ENCODE measurements around the gene DCLK1.
A peak's percentile ranks its signal among the peaks of the same experiment; 100 is the strongest.

The DCLK1 gene

GRCh38 chr13:35787937-35788336 lies 343.2 kb downstream of the DCLK1 start:
- H2AFZ ChIP-seq (ENCODE audit: low read length): peak overlapping the region; percentile 18; the same call in 1 of the 2 replicates
- no peaks in the 10 kb centered on the region for H3K9me2 ChIP-seq (replicated peaks; ENCODE audit: low read depth, low read length)
- TF ChIP-seq CTCF (conservative IDR thresholded peaks at IDR 0.05; ENCODE audit: low read length): no peak
- no peak for TF ChIP-seq EZH2phosphoT487 (IDR thresholded peaks at IDR 0.05; ENCODE audit: borderline replicate concordance)
- H3K4me3 ChIP-seq (ENCODE audit: low read length, poor library complexity, severe bottlenecking): no peak overlapping the region
- no peaks in the 10 kb centered on the region for H3K36me3 ChIP-seq (ENCODE audit: insufficient read depth, low read length)
- no peaks in the 10 kb centered on the region for H3K27me3 ChIP-seq (ENCODE audit: insufficient read depth, low read length, poor library complexity, severe bottlenecking)
- H3K79me2 ChIP-seq (ENCODE audit: insufficient read depth, low read length): no peaks in the 10 kb centered on the region
- no peaks in the 10 kb centered on the region for H3F3A ChIP-seq (ENCODE audit: low read depth)
- no peaks in the 10 kb centered on the region for H3K9me3 ChIP-seq (ENCODE audit: insufficient read depth, low read depth, low read length)
- H3K4me1 ChIP-seq (ENCODE audit: insufficient read depth, low read length, poor library complexity, severe bottlenecking): no peaks in the 10 kb centered on the region
- H4K20me1 ChIP-seq (ENCODE audit: insufficient read depth, low read length, poor library complexity, severe bottlenecking): no peaks in the 10 kb centered on the region
- no peak overlapping the region for H3K4me2 ChIP-seq (ENCODE audit: low read depth, low read length, poor library complexity, severe bottlenecking)
- H3K9ac ChIP-seq (ENCODE audit: low read depth, low read length, poor library complexity, severe bottlenecking): no peak overlapping the region

GRCh38 chr13:35785576-35786303 lies 345.4 kb downstream of the DCLK1 start:
- TF ChIP-seq EZH2phosphoT487 (IDR thresholded peaks at IDR 0.05; ENCODE audit: borderline replicate concordance): no peak

DNA sequence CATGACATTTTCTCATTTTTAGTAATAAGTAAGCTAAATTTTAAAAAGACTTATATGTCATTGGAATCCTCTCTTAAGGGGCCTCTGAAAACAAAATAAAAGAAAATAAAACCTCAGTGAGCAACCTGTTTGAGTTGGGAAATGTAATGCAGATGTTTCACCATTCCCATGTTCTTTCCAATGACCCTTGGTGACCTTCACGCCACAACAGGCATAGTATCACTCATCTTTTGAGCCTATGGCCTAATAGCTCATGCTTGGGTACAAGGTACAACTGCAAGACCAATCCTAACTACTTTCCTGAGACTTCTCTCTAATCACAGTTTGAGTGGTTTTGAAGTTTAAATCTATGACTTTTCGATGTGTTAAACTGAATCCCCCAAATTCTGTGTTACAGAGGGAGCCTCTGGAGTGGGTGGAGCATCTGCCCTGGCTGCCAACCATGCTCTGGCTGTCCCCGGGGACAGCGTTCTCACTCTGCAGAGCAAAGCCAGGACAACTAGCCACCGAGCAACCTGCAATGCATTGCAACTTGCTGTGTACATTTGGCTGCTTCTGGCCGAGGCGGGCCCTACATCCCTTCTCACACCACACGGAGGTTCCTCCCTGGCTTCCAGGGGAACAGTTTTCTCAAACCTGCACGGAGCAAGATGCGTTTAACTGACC lies 346.8 kb downstream of the DCLK1 start:
- Histone ChIP-seq H4K20me1 (ENCODE audit: insufficient read depth, low read length, poor library complexity, severe bottlenecking) (no peaks in the 10 kb centered on the region), H3K9me3 (ENCODE audit: insufficient read depth, low read depth, low read length) (no peaks in the 10 kb centered on the region), H3K9ac (ENCODE audit: low read depth, low read length, poor library complexity, severe bottlenecking) (no peak overlapping the region), H3K4me3 (ENCODE audit: low read length, poor library complexity, severe bottlenecking) (no peak overlapping the region), H3K9me2 (replicated peaks; ENCODE audit: low read depth, low read length) (no peaks in the 10 kb centered on the region), H3K27me3 (ENCODE audit: insufficient read depth, low read length, poor library complexity, severe bottlenecking) (no peaks in the 10 kb centered on the region), H3K4me2 (ENCODE audit: low read depth, low read length, poor library complexity, severe bottlenecking) (no peak overlapping the region), H3F3A (ENCODE audit: low read depth) (no peaks in the 10 kb centered on the region), H3K4me1 (ENCODE audit: insufficient read depth, low read length, poor library complexity, severe bottlenecking) (no peaks in the 10 kb centered on the region), H2AFZ (ENCODE audit: low read length) (no peak overlapping the region), H3K79me2 (ENCODE audit: insufficient read depth, low read length) (no peaks in the 10 kb centered on the region), H3K36me3 (ENCODE audit: insufficient read depth, low read length) (no peaks in the 10 kb centered on the region)
- no peak for TF ChIP-seq EZH2phosphoT487 (IDR thresholded peaks at IDR 0.05; ENCODE audit: borderline replicate concordance)

More at GRCh38 chr13:35785576-35786303, 345.4 kb downstream of the DCLK1 start:
- Histone ChIP-seq H4K20me1 (ENCODE audit: insufficient read depth, low read length, poor library complexity, severe bottlenecking) (no peaks in the 10 kb centered on the region), H3K4me3 (ENCODE audit: low read length, poor library complexity, severe bottlenecking) (no peak overlapping the region), H3K9ac (ENCODE audit: low read depth, low read length, poor library complexity, severe bottlenecking) (no peak overlapping the region), H3K36me3 (ENCODE audit: insufficient read depth, low read length) (no peaks in the 10 kb centered on the region), H3K4me2 (ENCODE audit: low read depth, low read length, poor library complexity, severe bottlenecking) (no peak overlapping the region), H2AFZ (ENCODE audit: low read length) (no peak overlapping the region), H3F3A (ENCODE audit: low read depth) (no peaks in the 10 kb centered on the region), H3K27me3 (ENCODE audit: insufficient read depth, low read length, poor library complexity, severe bottlenecking) (no peaks in the 10 kb centered on the region), H3K9me2 (replicated peaks; ENCODE audit: low read depth, low read length) (no peaks in the 10 kb centered on the region), H3K79me2 (ENCODE audit: insufficient read depth, low read length) (no peaks in the 10 kb centered on the region), H3K9me3 (ENCODE audit: insufficient read depth, low read depth, low read length) (no peaks in the 10 kb centered on the region), H3K4me1 (ENCODE audit: insufficient read depth, low read length, poor library complexity, severe bottlenecking) (no peaks in the 10 kb centered on the region)

DNA sequence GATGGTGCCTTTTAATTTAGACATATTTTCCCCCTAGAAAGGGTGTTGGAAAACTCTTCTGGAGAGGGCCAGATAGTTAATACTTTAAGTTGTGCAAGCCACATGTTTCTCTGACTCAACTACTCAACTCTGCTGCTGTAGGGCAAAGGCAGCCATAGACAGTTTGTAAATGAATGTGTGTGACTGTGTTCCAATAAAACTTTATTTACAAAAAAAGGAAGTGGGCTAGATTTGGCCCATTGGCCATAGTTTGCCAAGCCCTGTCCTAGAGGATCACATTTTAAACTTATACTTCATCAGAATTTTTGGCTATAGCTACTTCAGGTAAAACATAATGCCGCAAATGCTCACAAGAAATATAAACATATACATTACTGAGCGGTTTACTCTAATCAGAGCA lies 348.4 kb downstream of the DCLK1 start:
- H3K4me3 ChIP-seq (ENCODE audit: low read length, poor library complexity, severe bottlenecking): no peak overlapping the region
- H3F3A ChIP-seq (ENCODE audit: low read depth): no peaks in the 10 kb centered on the region
- H4K20me1 ChIP-seq (ENCODE audit: insufficient read depth, low read length, poor library complexity, severe bottlenecking): no peaks in the 10 kb centered on the region
- no peaks in the 10 kb centered on the region for H3K36me3 ChIP-seq (ENCODE audit: insufficient read depth, low read length)
- no peaks in the 10 kb centered on the region for H3K27me3 ChIP-seq (ENCODE audit: insufficient read depth, low read length, poor library complexity, severe bottlenecking)
- H3K9me3 ChIP-seq (ENCODE audit: insufficient read depth, low read depth, low read length): no peaks in the 10 kb centered on the region
- no peak overlapping the region for H2AFZ ChIP-seq (ENCODE audit: low read length)
- TF ChIP-seq CTCF (conservative IDR thresholded peaks at IDR 0.05; ENCODE audit: low read length) (no peak), EZH2phosphoT487 (IDR thresholded peaks at IDR 0.05; ENCODE audit: borderline replicate concordance) (no peak)
- H3K9ac ChIP-seq (ENCODE audit: low read depth, low read length, poor library complexity, severe bottlenecking): no peak overlapping the region
- H3K9me2 ChIP-seq (replicated peaks; ENCODE audit: low read depth, low read length): no peaks in the 10 kb centered on the region
- H3K4me1 ChIP-seq (ENCODE audit: insufficient read depth, low read length, poor library complexity, severe bottlenecking): no peaks in the 10 kb centered on the region
- H3K4me2 ChIP-seq (ENCODE audit: low read depth, low read length, poor library complexity, severe bottlenecking): no peak overlapping the region
- H3K79me2 ChIP-seq (ENCODE audit: insufficient read depth, low read length): no peaks in the 10 kb centered on the region

Data from Loucy (cell line).